K562 (cell line): ENCODE data around the gene CHCHD1. TPM values are rescaled to one million over a fixed set of nuclear protein-coding genes. Genes with fewer than 3 reads are reported as not detected.

Experiments used
- ARID2 ChIP-seq: fragments of 450-650 bp; IDR thresholded peaks from 2 replicates; pipeline ENCODE4 v1.6.1; 2017; ENCODE audit warnings: antibody characterized with exemption, mild to moderate bottlenecking
- BRD4 ChIP-seq: fragments of 200-600 bp; sonication (generic); IDR thresholded peaks from 2 replicates; pipeline ENCODE4 v1.6.1; 2017; ENCODE audit warnings: inconsistent platforms
- CBX5 ChIP-seq: IDR thresholded peaks from 2 replicates; pipeline ENCODE4 v1.6.1; 2014; ENCODE audit warnings: low read depth, borderline replicate concordance
- EGR1 ChIP-seq: fragments of 450-650 bp; conservative IDR thresholded peaks from 2 replicates; pipeline ENCODE4 v1.6.1; 2017; ENCODE audit warnings: mild to moderate bottlenecking
- EZH2 ChIP-seq: IDR thresholded peaks from 2 replicates; pipeline ENCODE4 v1.6.1; 2012; ENCODE audit warnings: low read depth, mild to moderate bottlenecking, inconsistent platforms, low read length, borderline replicate concordance
- HCFC1 ChIP-seq: IDR thresholded peaks from 2 replicates; pipeline ENCODE4 v1.6.1; 2012; ENCODE audit warnings: low read depth, low read length, improper control_type of control experiment
- MAFG ChIP-seq: fragments of 450-650 bp; conservative IDR thresholded peaks from 2 replicates; pipeline ENCODE4 v1.6.1; 2016; ENCODE audit warnings: missing genetic modification characterization, missing compliant biosample characterization
- MIER1 ChIP-seq: fragments of 450-650 bp; IDR thresholded peaks from 2 replicates; pipeline ENCODE4 v1.6.1; 2016; ENCODE audit warnings: antibody characterized with exemption, mild to moderate bottlenecking, low read depth
- NCOA2 ChIP-seq, 2 experiments: fragments of 450-650 bp; IDR thresholded peaks; 2 replicates each; pipeline ENCODE4 v1.6.1; 2018; ENCODE audit warnings: mild to moderate bottlenecking in 2 of 2, moderate library complexity in 1 of 2; ENCODE audit not compliant: partially characterized antibody in 2 of 2
- RNF2 ChIP-seq: sonication (generic); IDR thresholded peaks from 2 replicates; pipeline ENCODE4 v1.6.1; 2016
- SAP30 ChIP-seq: fragments of 200-600 bp; sonication (generic); IDR thresholded peaks from 2 replicates; pipeline ENCODE4 v1.6.1; 2012; ENCODE audit warnings: borderline replicate concordance, low read depth, mild to moderate bottlenecking, moderate library complexity, low read length, control low read depth, inconsistent platforms; ENCODE audit not compliant: insufficient read depth, poor library complexity, severe bottlenecking
- STAT5B ChIP-seq: fragments of 250-450 bp; sonication (Bioruptor Pico); IDR thresholded peaks from 2 replicates; pipeline ENCODE4 v1.8.0; 2021; ENCODE audit warnings: mild to moderate bottlenecking, inconsistent platforms
- TGIF2 ChIP-seq: sonication (generic); formaldehyde crosslinking; IDR thresholded peaks from 2 replicates; pipeline ENCODE4 v1.8.1; 2022; ENCODE audit warnings: mild to moderate bottlenecking, missing genetic modification reagents, moderate library complexity
- ZKSCAN3 ChIP-seq: fragments of 250-450 bp; sonication (Bioruptor Pico); IDR thresholded peaks from 2 replicates; pipeline ENCODE4 v1.4.0; 2020
- ZNF274 ChIP-seq: IDR thresholded peaks from 2 replicates; pipeline ENCODE4 v1.6.1; 2011; ENCODE audit warnings: low read depth, mild to moderate bottlenecking, low read length, moderate library complexity, borderline replicate concordance
- ZNF311 ChIP-seq: fragments of 250-450 bp; sonication (Bioruptor Pico); IDR thresholded peaks from 2 replicates; pipeline ENCODE4 v1.4.0; 2020; ENCODE audit warnings: mild to moderate bottlenecking, moderate library complexity
- ZNF780A ChIP-seq: fragments of 250-450 bp; sonication (Bioruptor Pico); IDR thresholded peaks from 2 replicates; pipeline ENCODE4 v1.5.0; 2021; ENCODE audit warnings: mild to moderate bottlenecking
- polyA plus RNA-seq, 8 experiments: library from polyadenylated mRNA; depleted of rRNA in 4 of 8; stranded (reverse) in 5 of 8; unstranded in 3 of 8; fragments of >200 nt; fragmentation: Nextera tagmentation in 2 of 8; fragmentation: Illumina TruSeq in 1 of 8; extraction: Ambion mirVana in 2 of 8; extraction: Trizol in 1 of 8; gene quantifications; 2 replicates each; pipeline versions ENCODE4 v1.2.1 to v1.2.3, GENCODE V29; 2011 to 2014; ENCODE audit warnings: inconsistent platforms in 1 of 8, missing spikeins in 1 of 8
- total RNA-seq, 7 experiments: library from RNA; depleted of rRNA in 6 of 7; stranded (reverse); fragments of >200 nt in 6 of 7; fragmentation: Illumina TruSeq in 2 of 7; extraction: Trizol in 2 of 7; gene quantifications; 2 replicates each; pipeline versions ENCODE4 v1.2.1 to v1.2.3, GENCODE V29; 2011 to 2021; ENCODE audit warnings: low replicate concordance in 1 of 7
- TF ChIP-seq, protein P1 (sequence below), 2 experiments: fragments of 450-650 bp; formaldehyde crosslinking in 1 of 2; IDR thresholded peaks; 2 replicates each; pipeline versions ENCODE4 v1.4.0 to v1.6.1; 2014 to 2020; ENCODE audit warnings: mild to moderate bottlenecking in 2 of 2, borderline replicate concordance in 1 of 2, low read depth in 1 of 2
- TF ChIP-seq, protein P2 (sequence below): fragments of 450-650 bp; IDR thresholded peaks from 2 replicates; pipeline ENCODE4 v1.6.1; 2016; ENCODE audit warnings: low read depth, mild to moderate bottlenecking, moderate library complexity
- TF ChIP-seq, protein P3 (sequence below): sonication (generic); formaldehyde crosslinking; IDR thresholded peaks from 2 replicates; pipeline ENCODE4 v1.8.0; 2022; ENCODE audit warnings: mild to moderate bottlenecking, missing genetic modification reagents

The CHCHD1 gene
- total and polyA plus RNA-seq, 9 of the 15 experiments (the other 6 are each of a cell fraction or from before 2014, with no cell fraction given), result 52.9 to 126 (median 83.4) TPM

DNA sequence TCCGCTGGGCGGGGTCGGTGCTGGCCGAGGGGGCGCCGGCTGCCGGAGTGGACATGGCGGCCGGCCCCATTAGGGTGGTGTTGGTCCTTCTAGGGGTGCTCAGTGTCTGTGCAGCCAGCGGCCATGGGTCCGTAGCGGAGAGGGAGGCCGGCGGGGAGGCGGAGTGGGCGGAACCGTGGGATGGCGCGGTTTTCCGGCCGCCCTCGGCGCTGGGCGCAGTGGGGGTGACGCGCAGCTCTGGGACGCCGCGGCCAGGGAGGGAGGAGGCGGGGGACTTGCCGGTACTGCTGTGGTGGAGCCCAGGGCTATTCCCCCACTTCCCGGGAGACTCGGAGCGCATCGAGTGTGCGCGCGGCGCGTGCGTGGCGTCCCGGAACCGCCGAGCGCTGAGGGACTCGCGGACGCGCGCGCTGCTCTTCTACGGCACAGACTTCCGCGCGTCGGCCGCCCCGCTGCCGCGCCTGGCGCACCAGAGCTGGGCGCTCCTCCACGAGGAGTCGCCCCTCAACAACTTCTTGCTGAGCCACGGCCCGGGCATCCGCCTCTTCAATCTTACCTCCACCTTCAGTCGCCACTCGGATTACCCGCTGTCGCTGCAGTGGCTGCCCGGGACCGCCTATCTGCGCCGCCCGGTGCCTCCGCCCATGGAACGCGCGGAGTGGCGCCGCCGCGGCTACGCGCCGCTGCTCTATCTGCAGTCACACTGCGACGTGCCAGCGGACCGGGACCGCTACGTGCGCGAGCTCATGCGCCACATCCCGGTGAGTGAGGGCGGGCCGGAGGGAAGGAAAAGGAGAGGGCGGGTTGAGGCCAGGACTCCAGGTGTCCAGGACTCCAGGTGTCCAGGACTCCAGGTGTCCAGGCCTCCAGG is 9.3 kb upstream of the CHCHD1 start (continued):
- TF ChIP-seq, protein P1, sequence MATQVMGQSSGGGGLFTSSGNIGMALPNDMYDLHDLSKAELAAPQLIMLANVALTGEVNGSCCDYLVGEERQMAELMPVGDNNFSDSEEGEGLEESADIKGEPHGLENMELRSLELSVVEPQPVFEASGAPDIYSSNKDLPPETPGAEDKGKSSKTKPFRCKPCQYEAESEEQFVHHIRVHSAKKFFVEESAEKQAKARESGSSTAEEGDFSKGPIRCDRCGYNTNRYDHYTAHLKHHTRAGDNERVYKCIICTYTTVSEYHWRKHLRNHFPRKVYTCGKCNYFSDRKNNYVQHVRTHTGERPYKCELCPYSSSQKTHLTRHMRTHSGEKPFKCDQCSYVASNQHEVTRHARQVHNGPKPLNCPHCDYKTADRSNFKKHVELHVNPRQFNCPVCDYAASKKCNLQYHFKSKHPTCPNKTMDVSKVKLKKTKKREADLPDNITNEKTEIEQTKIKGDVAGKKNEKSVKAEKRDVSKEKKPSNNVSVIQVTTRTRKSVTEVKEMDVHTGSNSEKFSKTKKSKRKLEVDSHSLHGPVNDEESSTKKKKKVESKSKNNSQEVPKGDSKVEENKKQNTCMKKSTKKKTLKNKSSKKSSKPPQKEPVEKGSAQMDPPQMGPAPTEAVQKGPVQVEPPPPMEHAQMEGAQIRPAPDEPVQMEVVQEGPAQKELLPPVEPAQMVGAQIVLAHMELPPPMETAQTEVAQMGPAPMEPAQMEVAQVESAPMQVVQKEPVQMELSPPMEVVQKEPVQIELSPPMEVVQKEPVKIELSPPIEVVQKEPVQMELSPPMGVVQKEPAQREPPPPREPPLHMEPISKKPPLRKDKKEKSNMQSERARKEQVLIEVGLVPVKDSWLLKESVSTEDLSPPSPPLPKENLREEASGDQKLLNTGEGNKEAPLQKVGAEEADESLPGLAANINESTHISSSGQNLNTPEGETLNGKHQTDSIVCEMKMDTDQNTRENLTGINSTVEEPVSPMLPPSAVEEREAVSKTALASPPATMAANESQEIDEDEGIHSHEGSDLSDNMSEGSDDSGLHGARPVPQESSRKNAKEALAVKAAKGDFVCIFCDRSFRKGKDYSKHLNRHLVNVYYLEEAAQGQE (IDR thresholded peaks at IDR 0.05; ENCODE audit: borderline replicate concordance), result peak; percentile 31; the same call in 1 of the 2 replicates
- TF ChIP-seq, protein P1 (CRISPR knock-in tag; IDR thresholded peaks at IDR 0.05; ENCODE audit: low read depth), result peak; percentile 91
- no peak for TF ChIP-seq MIER1
- no peak for TF ChIP-seq ZNF311 (CRISPR knock-in tag)
- TF ChIP-seq EGR1, result peak; percentile 98
- no peak for TF ChIP-seq ARID2
- TF ChIP-seq BRD4, result no peak
- peak; percentile 46 for TF ChIP-seq SAP30
- no peak for TF ChIP-seq ZNF780A
- TF ChIP-seq, protein P2, sequence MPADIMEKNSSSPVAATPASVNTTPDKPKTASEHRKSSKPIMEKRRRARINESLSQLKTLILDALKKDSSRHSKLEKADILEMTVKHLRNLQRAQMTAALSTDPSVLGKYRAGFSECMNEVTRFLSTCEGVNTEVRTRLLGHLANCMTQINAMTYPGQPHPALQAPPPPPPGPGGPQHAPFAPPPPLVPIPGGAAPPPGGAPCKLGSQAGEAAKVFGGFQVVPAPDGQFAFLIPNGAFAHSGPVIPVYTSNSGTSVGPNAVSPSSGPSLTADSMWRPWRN, result no peak
- TF ChIP-seq CBX5, result no peak
- TF ChIP-seq ZKSCAN3 (CRISPR knock-in tag), result no peak
- no peak for TF ChIP-seq STAT5B
- TF ChIP-seq ZNF274, result no peak; the same call in 1 of the 2 replicates
- no peak for TF ChIP-seq MAFG (tag)
- TF ChIP-seq EZH2, result no peak
- no peak for TF ChIP-seq NCOA2 (IDR thresholded peaks at IDR 0.05; ENCODE audit: partially characterized antibody in 2 of 2)
- 0 out of 2 replicates have a peak, but pooled peaks have one; percentile 5 for TF ChIP-seq TGIF2 (CRISPR knock-in tag)
- TF ChIP-seq, protein P3, sequence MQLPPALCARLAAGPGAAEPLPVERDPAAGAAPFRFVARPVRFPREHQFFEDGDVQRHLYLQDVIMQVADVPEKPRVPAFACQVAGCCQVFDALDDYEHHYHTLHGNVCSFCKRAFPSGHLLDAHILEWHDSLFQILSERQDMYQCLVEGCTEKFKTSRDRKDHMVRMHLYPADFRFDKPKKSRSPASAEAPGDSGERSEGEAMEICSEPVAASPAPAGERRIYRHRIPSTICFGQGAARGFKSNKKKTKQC (CRISPR knock-in tag), result peak; percentile 87; the same call in 1 of the 2 replicates
- peak; percentile 50 for TF ChIP-seq RNF2
- TF ChIP-seq HCFC1, result peak; percentile 70
